ENCODE measurements around the gene KRTAP10-3. TPM values are rescaled to one million over a fixed set of nuclear protein-coding genes. Genes with fewer than 3 reads are reported as not detected.

The KRTAP10-3 gene
- total RNA-seq, 1 donor from 2014 or later: not detected

GRCh38 chr21:44523567-44524413 lies 34.8 kb downstream of the KRTAP10-3 start:
- no peaks in the 10 kb centered on the region for H3K4me1 ChIP-seq
- no peak overlapping the region for H3K4me3 ChIP-seq
- intact Hi-C loops (cut with micrococcal nuclease): no loop called here
- DNase-seq: no peak
- H3K27ac ChIP-seq (replicated peaks): no peak overlapping the region
- TF ChIP-seq, protein P1, sequence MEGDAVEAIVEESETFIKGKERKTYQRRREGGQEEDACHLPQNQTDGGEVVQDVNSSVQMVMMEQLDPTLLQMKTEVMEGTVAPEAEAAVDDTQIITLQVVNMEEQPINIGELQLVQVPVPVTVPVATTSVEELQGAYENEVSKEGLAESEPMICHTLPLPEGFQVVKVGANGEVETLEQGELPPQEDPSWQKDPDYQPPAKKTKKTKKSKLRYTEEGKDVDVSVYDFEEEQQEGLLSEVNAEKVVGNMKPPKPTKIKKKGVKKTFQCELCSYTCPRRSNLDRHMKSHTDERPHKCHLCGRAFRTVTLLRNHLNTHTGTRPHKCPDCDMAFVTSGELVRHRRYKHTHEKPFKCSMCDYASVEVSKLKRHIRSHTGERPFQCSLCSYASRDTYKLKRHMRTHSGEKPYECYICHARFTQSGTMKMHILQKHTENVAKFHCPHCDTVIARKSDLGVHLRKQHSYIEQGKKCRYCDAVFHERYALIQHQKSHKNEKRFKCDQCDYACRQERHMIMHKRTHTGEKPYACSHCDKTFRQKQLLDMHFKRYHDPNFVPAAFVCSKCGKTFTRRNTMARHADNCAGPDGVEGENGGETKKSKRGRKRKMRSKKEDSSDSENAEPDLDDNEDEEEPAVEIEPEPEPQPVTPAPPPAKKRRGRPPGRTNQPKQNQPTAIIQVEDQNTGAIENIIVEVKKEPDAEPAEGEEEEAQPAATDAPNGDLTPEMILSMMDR (IDR thresholded peaks at IDR 0.05; ENCODE audit: borderline replicate concordance): no peak
- no peaks in the 10 kb centered on the region for H3K36me3 ChIP-seq
- H3K9me3 ChIP-seq (replicated peaks): no peaks in the 10 kb centered on the region
- H3K27me3 ChIP-seq (ENCODE audit: low read depth): peaks cover 36% of the 10 kb centered on the region

GRCh38 chr21:44522753-44523204 lies 35.8 kb downstream of the KRTAP10-3 start:
- Histone ChIP-seq H3K4me1 (no peaks in the 10 kb centered on the region), H3K36me3 (no peaks in the 10 kb centered on the region), H3K27ac (replicated peaks) (no peak overlapping the region), H3K4me3 (no peak overlapping the region), H3K9me3 (replicated peaks) (no peaks in the 10 kb centered on the region), H3K27me3 (ENCODE audit: low read depth) (peaks cover 36% of the 10 kb centered on the region)
- TF ChIP-seq, protein P1 (IDR thresholded peaks at IDR 0.05; ENCODE audit: borderline replicate concordance): no peak
- intact Hi-C loops (cut with micrococcal nuclease): no loop called here
- DNase-seq: no peak

DNA sequence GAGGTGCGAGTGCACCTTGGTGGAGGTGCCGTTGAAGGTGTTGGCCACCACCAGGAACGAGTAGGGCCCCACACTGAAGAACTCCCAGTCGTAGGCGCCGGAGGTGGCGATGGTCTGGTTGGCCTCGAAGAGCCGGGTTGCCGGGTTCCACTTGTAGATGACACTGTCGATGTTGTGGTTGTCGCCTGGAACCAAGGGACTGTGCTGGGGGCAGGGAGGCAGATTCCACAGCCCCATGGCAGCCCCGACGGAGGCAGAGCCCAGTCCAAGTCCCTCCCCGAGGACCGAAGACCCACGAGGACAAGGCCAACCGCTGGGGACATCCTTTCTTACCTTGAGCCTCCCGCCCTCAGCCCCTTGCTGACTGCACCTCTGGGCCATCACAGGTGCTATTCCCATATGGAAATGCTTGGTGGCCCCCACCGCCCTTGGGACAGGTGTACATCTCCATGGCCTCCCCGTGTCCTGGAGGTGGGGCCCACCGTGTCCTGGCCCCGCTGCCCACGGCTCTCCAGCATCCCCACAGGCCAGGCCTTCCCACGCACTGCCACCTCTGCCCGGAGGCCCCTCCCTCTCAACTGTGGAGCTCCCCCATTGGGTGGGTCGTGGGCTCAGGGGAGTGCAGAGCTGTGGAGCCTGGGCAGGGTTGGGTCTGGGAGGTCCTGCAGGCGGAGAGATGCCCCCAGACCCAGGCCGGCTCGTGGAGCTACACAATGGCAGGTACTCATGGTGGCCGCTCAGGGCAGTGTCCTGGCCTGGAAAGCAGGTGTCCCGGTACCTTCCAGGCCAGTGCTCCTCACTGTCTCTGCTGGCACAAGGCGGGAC lies 36.5 kb downstream of the KRTAP10-3 start:
- peaks cover 36% of the 10 kb centered on the region for H3K27me3 ChIP-seq (ENCODE audit: low read depth)
- DNase-seq: peak; percentile 7
- no peaks in the 10 kb centered on the region for H3K36me3 ChIP-seq
- TF ChIP-seq, protein P1 (IDR thresholded peaks at IDR 0.05; ENCODE audit: borderline replicate concordance): no peak
- intact Hi-C loops (cut with micrococcal nuclease): no loop called here
- no peak overlapping the region for H3K27ac ChIP-seq (replicated peaks)
- no peaks in the 10 kb centered on the region for H3K4me1 ChIP-seq
- no peak overlapping the region for H3K4me3 ChIP-seq
- H3K9me3 ChIP-seq (replicated peaks): no peaks in the 10 kb centered on the region

- Histone ChIP-seq H3K27ac (replicated peaks) (no peak overlapping the region), H3K4me1 (no peaks in the 10 kb centered on the region), H3K27me3 (ENCODE audit: low read depth) (peaks cover 36% of the 10 kb centered on the region), H3K9me3 (replicated peaks) (no peaks in the 10 kb centered on the region), H3K36me3 (no peaks in the 10 kb centered on the region), H3K4me3 (no peak overlapping the region)
- intact Hi-C loops (cut with micrococcal nuclease): no loop called here
- peak; percentile 13 for DNase-seq
- TF ChIP-seq, protein P1 (IDR thresholded peaks at IDR 0.05; ENCODE audit: borderline replicate concordance): no peak
Observed at GRCh38 chr21:44521301-44521927, 37.2 kb downstream of the KRTAP10-3 start.

Data from left ventricle myocardium inferior (tissue), 1 donor.